ENCODE measurements around the gene ADIPOR2.
"Not testable (repeated sequence)": the region's sequence is repeated elsewhere in the genome, so short reads cannot be mapped to it uniquely, and the experiment has no call there.

ADIPOR2 gene

GRCh38 chr12:1713783-1714348 is 23.0 kb downstream of the ADIPOR2 start:
- not testable (repeated sequence) for H3K9me3 ChIP-seq (ENCODE audit: control insufficient read depth in 1 of 2, low read length in 2 of 2); H3K36me3 ChIP-seq (ENCODE audit: control insufficient read depth in 1 of 2, insufficient read depth in 2 of 2, low read length in 2 of 2); H3K27me3 ChIP-seq (ENCODE audit: control insufficient read depth in 1 of 2, insufficient read depth in 2 of 2, low read length in 2 of 2); H3K27ac ChIP-seq (ENCODE audit: low read depth, low read length); H3K4me3 ChIP-seq (ENCODE audit: low read depth in 1 of 2, low read length in 2 of 2); H3K9ac ChIP-seq (ENCODE audit: low read depth in 1 of 2, low read length in 2 of 2)
- peaks cover 19 to 23% of the 10 kb centered on the region in 2 donors for H3K4me1 ChIP-seq (ENCODE audit: control insufficient read depth in 1 of 2, insufficient read depth in 2 of 2, low read length in 2 of 2)

GRCh38 chr12:1715459-1715858 is 24.6 kb downstream of the ADIPOR2 start:
- H3K36me3 ChIP-seq (ENCODE audit: control insufficient read depth in 1 of 2, insufficient read depth in 2 of 2, low read length in 2 of 2); H3K9ac ChIP-seq (ENCODE audit: low read depth in 1 of 2, low read length in 2 of 2); H3K9me3 ChIP-seq (ENCODE audit: control insufficient read depth in 1 of 2, low read length in 2 of 2); H3K27ac ChIP-seq (ENCODE audit: low read depth, low read length); H3K4me3 ChIP-seq (ENCODE audit: low read depth in 1 of 2, low read length in 2 of 2); H3K27me3 ChIP-seq (ENCODE audit: control insufficient read depth in 1 of 2, insufficient read depth in 2 of 2, low read length in 2 of 2): not testable (repeated sequence)
- peaks cover 27 to 28% of the 10 kb centered on the region in 2 donors for H3K4me1 ChIP-seq (ENCODE audit: control insufficient read depth in 1 of 2, insufficient read depth in 2 of 2, low read length in 2 of 2)

GRCh38 chr12:1716215-1716862 is 25.5 kb downstream of the ADIPOR2 start:
- H3K4me3 ChIP-seq (ENCODE audit: low read depth in 1 of 2, low read length in 2 of 2), result no peak overlapping the region
- no peak overlapping the region for H3K27ac ChIP-seq (ENCODE audit: low read depth, low read length)
- peaks cover 24 to 27% of the 10 kb centered on the region in 2 donors for H3K4me1 ChIP-seq (ENCODE audit: control insufficient read depth in 1 of 2, insufficient read depth in 2 of 2, low read length in 2 of 2)
- no peaks in the 10 kb centered on the region for H3K27me3 ChIP-seq (ENCODE audit: control insufficient read depth in 1 of 2, insufficient read depth in 2 of 2, low read length in 2 of 2)
- no peaks in the 10 kb centered on the region for H3K36me3 ChIP-seq (ENCODE audit: control insufficient read depth in 1 of 2, insufficient read depth in 2 of 2, low read length in 2 of 2)
- no peak overlapping the region for H3K9ac ChIP-seq (ENCODE audit: low read depth in 1 of 2, low read length in 2 of 2)
- H3K9me3 ChIP-seq (ENCODE audit: control insufficient read depth in 1 of 2, low read length in 2 of 2), result no peaks in the 10 kb centered on the region

GRCh38 chr12:1716911-1717310 is 26.0 kb downstream of the ADIPOR2 start:
- Histone ChIP-seq H3K27ac (ENCODE audit: low read depth, low read length) (no peak overlapping the region), H3K4me1 (ENCODE audit: control insufficient read depth in 1 of 2, insufficient read depth in 2 of 2, low read length in 2 of 2) (peaks cover 23 to 27% of the 10 kb centered on the region in 2 donors), H3K9ac (ENCODE audit: low read depth in 1 of 2, low read length in 2 of 2) (no peak overlapping the region), H3K36me3 (ENCODE audit: control insufficient read depth in 1 of 2, insufficient read depth in 2 of 2, low read length in 2 of 2) (no peaks in the 10 kb centered on the region), H3K27me3 (ENCODE audit: control insufficient read depth in 1 of 2, insufficient read depth in 2 of 2, low read length in 2 of 2) (no peaks in the 10 kb centered on the region), H3K9me3 (ENCODE audit: control insufficient read depth in 1 of 2, low read length in 2 of 2) (no peaks in the 10 kb centered on the region), H3K4me3 (ENCODE audit: low read depth in 1 of 2, low read length in 2 of 2) (no peak overlapping the region)

GRCh38 chr12:1719139-1719538 is 28.3 kb downstream of the ADIPOR2 start:
- H3K9me3 ChIP-seq (ENCODE audit: control insufficient read depth in 1 of 2, low read length in 2 of 2), result no peaks in the 10 kb centered on the region
- no peak overlapping the region for H3K27ac ChIP-seq (ENCODE audit: low read depth, low read length)
- no peak overlapping the region for H3K9ac ChIP-seq (ENCODE audit: low read depth in 1 of 2, low read length in 2 of 2)
- H3K36me3 ChIP-seq (ENCODE audit: control insufficient read depth in 1 of 2, insufficient read depth in 2 of 2, low read length in 2 of 2), result no peaks in the 10 kb centered on the region
- H3K27me3 ChIP-seq (ENCODE audit: control insufficient read depth in 1 of 2, insufficient read depth in 2 of 2, low read length in 2 of 2), result no peaks in the 10 kb centered on the region
- H3K4me3 ChIP-seq (ENCODE audit: low read depth in 1 of 2, low read length in 2 of 2), result no peak overlapping the region
- peaks cover 19 to 27% of the 10 kb centered on the region in 2 donors for H3K4me1 ChIP-seq (ENCODE audit: control insufficient read depth in 1 of 2, insufficient read depth in 2 of 2, low read length in 2 of 2)

GRCh38 chr12:1720494-1720893 is 29.6 kb downstream of the ADIPOR2 start:
- no peak overlapping the region for H3K9ac ChIP-seq (ENCODE audit: low read depth in 1 of 2, low read length in 2 of 2)
- no peak overlapping the region for H3K27ac ChIP-seq (ENCODE audit: low read depth, low read length)
- no peak overlapping the region for H3K4me3 ChIP-seq (ENCODE audit: low read depth in 1 of 2, low read length in 2 of 2)
- H3K9me3 ChIP-seq (ENCODE audit: control insufficient read depth in 1 of 2, low read length in 2 of 2), result no peaks in the 10 kb centered on the region
- H3K4me1 ChIP-seq (ENCODE audit: control insufficient read depth in 1 of 2, insufficient read depth in 2 of 2, low read length in 2 of 2), result peaks cover 19 to 27% of the 10 kb centered on the region in 2 donors
- no peaks in the 10 kb centered on the region for H3K27me3 ChIP-seq (ENCODE audit: control insufficient read depth in 1 of 2, insufficient read depth in 2 of 2, low read length in 2 of 2)
- H3K36me3 ChIP-seq (ENCODE audit: control insufficient read depth in 1 of 2, insufficient read depth in 2 of 2, low read length in 2 of 2), result peaks cover 0 to 2% of the 10 kb centered on the region in 2 donors

GRCh38 chr12:1723721-1724120 is 32.9 kb downstream of the ADIPOR2 start:
- Histone ChIP-seq H3K27me3 (ENCODE audit: control insufficient read depth in 1 of 2, insufficient read depth in 2 of 2, low read length in 2 of 2) (no peaks in the 10 kb centered on the region), H3K27ac (ENCODE audit: low read depth, low read length) (no peak overlapping the region), H3K4me1 (ENCODE audit: control insufficient read depth in 1 of 2, insufficient read depth in 2 of 2, low read length in 2 of 2) (peaks cover 5 to 9% of the 10 kb centered on the region in 2 donors), H3K9me3 (ENCODE audit: control insufficient read depth in 1 of 2, low read length in 2 of 2) (no peaks in the 10 kb centered on the region), H3K4me3 (ENCODE audit: low read depth in 1 of 2, low read length in 2 of 2) (no peak overlapping the region), H3K9ac (ENCODE audit: low read depth in 1 of 2, low read length in 2 of 2) (no peak overlapping the region), H3K36me3 (ENCODE audit: control insufficient read depth in 1 of 2, insufficient read depth in 2 of 2, low read length in 2 of 2) (peaks cover 0 to 2% of the 10 kb centered on the region in 2 donors)

GRCh38 chr12:1724250-1724649 is 33.4 kb downstream of the ADIPOR2 start:
- no peak overlapping the region for H3K4me3 ChIP-seq (ENCODE audit: low read depth in 1 of 2, low read length in 2 of 2)
- no peaks in the 10 kb centered on the region for H3K9me3 ChIP-seq (ENCODE audit: control insufficient read depth in 1 of 2, low read length in 2 of 2)
- no peak overlapping the region for H3K27ac ChIP-seq (ENCODE audit: low read depth, low read length)
- peaks cover 0 to 2% of the 10 kb centered on the region in 2 donors for H3K36me3 ChIP-seq (ENCODE audit: control insufficient read depth in 1 of 2, insufficient read depth in 2 of 2, low read length in 2 of 2)
- H3K9ac ChIP-seq (ENCODE audit: low read depth in 1 of 2, low read length in 2 of 2), result no peak overlapping the region
- no peaks in the 10 kb centered on the region for H3K27me3 ChIP-seq (ENCODE audit: control insufficient read depth in 1 of 2, insufficient read depth in 2 of 2, low read length in 2 of 2)
- H3K4me1 ChIP-seq (ENCODE audit: control insufficient read depth in 1 of 2, insufficient read depth in 2 of 2, low read length in 2 of 2), result peaks cover 1 to 4% of the 10 kb centered on the region in 2 donors

GRCh38 chr12:1726753-1727152 is 35.9 kb downstream of the ADIPOR2 start:
- Histone ChIP-seq H3K36me3 (ENCODE audit: control insufficient read depth in 1 of 2, insufficient read depth in 2 of 2, low read length in 2 of 2) (peaks cover 0 to 2% of the 10 kb centered on the region in 2 donors), H3K27ac (ENCODE audit: low read depth, low read length) (no peak overlapping the region), H3K9ac (ENCODE audit: low read depth in 1 of 2, low read length in 2 of 2) (no peak overlapping the region), H3K27me3 (ENCODE audit: control insufficient read depth in 1 of 2, insufficient read depth in 2 of 2, low read length in 2 of 2) (no peaks in the 10 kb centered on the region), H3K4me3 (ENCODE audit: low read depth in 1 of 2, low read length in 2 of 2) (no peak overlapping the region), H3K9me3 (ENCODE audit: control insufficient read depth in 1 of 2, low read length in 2 of 2) (no peaks in the 10 kb centered on the region), H3K4me1 (ENCODE audit: control insufficient read depth in 1 of 2, insufficient read depth in 2 of 2, low read length in 2 of 2) (no peaks in the 10 kb centered on the region)

- peaks cover 0 to 2% of the 10 kb centered on the region in 2 donors for H3K36me3 ChIP-seq (ENCODE audit: control insufficient read depth in 1 of 2, insufficient read depth in 2 of 2, low read length in 2 of 2)
- no peak overlapping the region for H3K27ac ChIP-seq (ENCODE audit: low read depth, low read length)
- no peaks in the 10 kb centered on the region for H3K9me3 ChIP-seq (ENCODE audit: control insufficient read depth in 1 of 2, low read length in 2 of 2)
- no peak overlapping the region for H3K9ac ChIP-seq (ENCODE audit: low read depth in 1 of 2, low read length in 2 of 2)
- no peak overlapping the region for H3K4me3 ChIP-seq (ENCODE audit: low read depth in 1 of 2, low read length in 2 of 2)
- H3K27me3 ChIP-seq (ENCODE audit: control insufficient read depth in 1 of 2, insufficient read depth in 2 of 2, low read length in 2 of 2), result no peaks in the 10 kb centered on the region
- H3K4me1 ChIP-seq (ENCODE audit: control insufficient read depth in 1 of 2, insufficient read depth in 2 of 2, low read length in 2 of 2), result peaks cover 0 to 4% of the 10 kb centered on the region in 2 donors
Observed at GRCh38 chr12:1728824-1729223, 38.0 kb downstream of the ADIPOR2 start.

Measured in duodenal mucosa (tissue), 2 donors.